GM23338 (cell line): ENCODE data around the gene SH3GLB1. TPM values are rescaled to one million over a fixed set of nuclear protein-coding genes. Genes with fewer than 3 reads are reported as not detected.

Experiments
- ATAC-seq: fragments of 200-7000 bp; cut with Tn5 transposase; 3 replicates; pipeline ENCODE4 v1.9.1; 2020
- DNase-seq: peaks from one replicate; pipeline ENCODE4 v3.0.0-alpha.2; 2015; ENCODE audit warnings: low spot score
- H2AFZ ChIP-seq: fragments of 200-600 bp; sonication (generic); 2 replicates; pipeline ENCODE4 v1.8.0; 2016; ENCODE audit warnings: antibody characterized with exemption, mild to moderate bottlenecking, moderate library complexity
- H3F3A ChIP-seq: fragments of 200-600 bp; sonication (generic); replicated peaks from 2 replicates; pipeline ENCODE4 v1.8.0; 2017; ENCODE audit warnings: antibody characterized with exemption, mixed run types, low read depth
- H3K27ac ChIP-seq: fragments of 200-600 bp; sonication (generic); 2 replicates; pipeline ENCODE4 v1.6.1; 2016; ENCODE audit warnings: low read depth
- H3K27me3 ChIP-seq: fragments of 200-600 bp; sonication (generic); 2 replicates; pipeline ENCODE4 v1.8.0; 2016; ENCODE audit warnings: mild to moderate bottlenecking, mixed run types, moderate library complexity; ENCODE audit not compliant: insufficient read depth
- H3K36me3 ChIP-seq: fragments of 200-600 bp; sonication (generic); 2 replicates; pipeline ENCODE4 v1.8.0; 2016; ENCODE audit warnings: mild to moderate bottlenecking; ENCODE audit not compliant: insufficient read depth
- H3K4me1 ChIP-seq: fragments of 200-600 bp; sonication (generic); 2 replicates; pipeline ENCODE4 v1.8.0; 2016; ENCODE audit warnings: mild to moderate bottlenecking, moderate library complexity; ENCODE audit not compliant: insufficient read depth
- H3K4me2 ChIP-seq: fragments of 200-600 bp; sonication (generic); 2 replicates; pipeline ENCODE4 v1.7.1; 2017; ENCODE audit warnings: mixed run types
- H3K4me3 ChIP-seq: fragments of 200-600 bp; sonication (generic); 2 replicates; pipeline ENCODE4 v1.6.1; 2016; ENCODE audit warnings: mixed run types
- H3K79me2 ChIP-seq: fragments of 200-600 bp; sonication (generic); replicated peaks from 2 replicates; pipeline ENCODE4 v1.8.0; 2017; ENCODE audit warnings: mild to moderate bottlenecking; ENCODE audit not compliant: insufficient read depth
- H3K9me2 ChIP-seq: fragments of 200-600 bp; sonication (generic); 2 replicates; pipeline ENCODE4 v1.8.0; 2017; ENCODE audit not compliant: insufficient read depth
- H4K20me1 ChIP-seq: fragments of 200-600 bp; sonication (generic); replicated peaks from 2 replicates; pipeline ENCODE4 v1.8.0; 2017; ENCODE audit warnings: mild to moderate bottlenecking; ENCODE audit not compliant: insufficient read depth
- H3K27ac Mint-ChIP-seq: 2 replicates; pipeline ENCODE4 v1.8.0; 2020; ENCODE audit warnings: inconsistent platforms, mild to moderate bottlenecking, moderate library complexity, mixed read lengths
- H3K27me3 Mint-ChIP-seq: 3 replicates; pipeline ENCODE4 v1.8.0; 2022; ENCODE audit warnings: low read depth, mild to moderate bottlenecking, moderate library complexity, mixed read lengths, inconsistent platforms; ENCODE audit not compliant: insufficient read depth, poor library complexity
- H3K36me3 Mint-ChIP-seq: 3 replicates; pipeline ENCODE4 v1.8.0; 2021; ENCODE audit warnings: low read depth, mild to moderate bottlenecking, inconsistent platforms, moderate library complexity, mixed read lengths
- H3K4me1 Mint-ChIP-seq: 3 replicates; pipeline ENCODE4 v1.8.0; 2020; ENCODE audit warnings: mild to moderate bottlenecking, inconsistent platforms, mixed read lengths
- H3K4me3 Mint-ChIP-seq: 3 replicates; pipeline ENCODE4 v1.8.0; 2021; ENCODE audit warnings: moderate library complexity, mild to moderate bottlenecking, inconsistent platforms, mixed read lengths
- H3K9me3 Mint-ChIP-seq: 3 replicates; pipeline ENCODE4 v1.8.0; 2020; ENCODE audit warnings: moderate library complexity, mild to moderate bottlenecking, inconsistent platforms, mixed read lengths
- CREB1 ChIP-seq: fragments of 250-450 bp; sonication (Bioruptor Pico); IDR thresholded peaks from 2 replicates; pipeline ENCODE4 v1.5.0; 2020; ENCODE audit warnings: low read depth, mild to moderate bottlenecking, moderate library complexity
- CTCF ChIP-seq, 2 experiments: fragments of 200-600 bp in 1 of 2; sonication (generic) in 1 of 2; conservative IDR thresholded peaks; 2 replicates each; pipeline versions ENCODE4 v1.5.1 to v1.6.1; 2016 to 2017; ENCODE audit warnings: antibody characterized with exemption in 2 of 2, low read depth in 2 of 2, mild to moderate bottlenecking in 2 of 2, moderate library complexity in 1 of 2
- ETS1 ChIP-seq: IDR thresholded peaks from 2 replicates; pipeline ENCODE4 v1.6.1; 2016; ENCODE audit warnings: antibody characterized with exemption
- EZH2 ChIP-seq: fragments of 200-600 bp; sonication (generic); IDR thresholded peaks from one replicate; pipeline ENCODE4 v1.8.0; 2017; ENCODE audit warnings: antibody characterized with exemption, mild to moderate bottlenecking, low read depth; ENCODE audit not compliant: unreplicated experiment
- EZH2phosphoT487 ChIP-seq: fragments of 200-600 bp; sonication (generic); IDR thresholded peaks from one replicate; pipeline ENCODE4 v1.8.1; 2018; ENCODE audit warnings: antibody characterized with exemption; ENCODE audit not compliant: unreplicated experiment
- JUNB ChIP-seq: IDR thresholded peaks from one replicate; pipeline ENCODE4 v1.6.1; 2016; ENCODE audit warnings: antibody characterized with exemption; ENCODE audit not compliant: unreplicated experiment
- NANOG ChIP-seq: IDR thresholded peaks from 2 replicates; pipeline ENCODE4 v1.6.1; 2016; ENCODE audit warnings: antibody characterized with exemption, borderline replicate concordance
- POLR2AphosphoS5 ChIP-seq: IDR thresholded peaks from 2 replicates; pipeline ENCODE4 v1.6.1; 2016; ENCODE audit warnings: antibody characterized with exemption, low read depth
- REST ChIP-seq: IDR thresholded peaks from one replicate; pipeline ENCODE4 v1.6.1; 2018; ENCODE audit warnings: antibody characterized with exemption; ENCODE audit not compliant: unreplicated experiment
- STAT1 ChIP-seq: IDR thresholded peaks from one replicate; pipeline ENCODE4 v1.6.1; 2016; ENCODE audit warnings: antibody characterized with exemption; ENCODE audit not compliant: unreplicated experiment
- ZNF114 ChIP-seq: fragments of 250-450 bp; sonication (Bioruptor Pico); IDR thresholded peaks from 2 replicates; pipeline ENCODE4 v1.5.0; 2020; ENCODE audit warnings: mild to moderate bottlenecking, moderate library complexity
- ZNF331 ChIP-seq: fragments of 250-450 bp; sonication (Bioruptor Pico); IDR thresholded peaks from 2 replicates; pipeline ENCODE4 v1.5.0; 2020; ENCODE audit warnings: low read depth, mild to moderate bottlenecking, moderate library complexity
- ZNF462 ChIP-seq: fragments of 250-450 bp; sonication (Bioruptor Pico); IDR thresholded peaks from 2 replicates; pipeline ENCODE4 v1.5.0; 2020; ENCODE audit warnings: mild to moderate bottlenecking, moderate library complexity
- polyA plus RNA-seq: library from polyadenylated mRNA; unstranded; fragments of >200 nt; fragmentation: Nextera tagmentation; extraction: Ambion mirVana; gene quantifications from 2 replicates; pipeline ENCODE4 v1.2.1, GENCODE V29; 2016
- total RNA-seq: library from RNA; depleted of rRNA; stranded (reverse); fragments of >200 nt; shearing (Covaris generic); gene quantifications from 2 replicates; pipeline ENCODE4 v1.2.3, GENCODE V29; 2014

Gene SH3GLB1
- total and polyA plus RNA-seq, 2 experiments from 2014 or later, result 21.4 to 29.4 TPM

GRCh38 chr1:86768554-86768953 is 64.2 kb downstream of the SH3GLB1 start:
- H3F3A ChIP-seq, result no peaks in the 10 kb centered on the region
- no peak overlapping the region for H3K4me2 ChIP-seq
- no peaks in the 10 kb centered on the region for H4K20me1 ChIP-seq
- TF ChIP-seq ZNF114 (CRISPR knock-in tag), result no peak
- TF ChIP-seq JUNB, result no peak
- no peak for TF ChIP-seq CTCF (conservative IDR thresholded peaks at IDR 0.05; ENCODE audit: low read depth in 2 of 2)
- no peak for TF ChIP-seq STAT1
- TF ChIP-seq REST, result no peak
- no peak for TF ChIP-seq NANOG
- TF ChIP-seq CREB1, result no peak
- TF ChIP-seq EZH2phosphoT487, result no peak
- no peak for TF ChIP-seq EZH2
- no peak for TF ChIP-seq POLR2AphosphoS5
- no peak for TF ChIP-seq ZNF462 (CRISPR knock-in tag)
- TF ChIP-seq ZNF331, result no peak
- TF ChIP-seq ETS1, result no peak
- no peak overlapping the region for H2AFZ ChIP-seq
- no peaks in the 10 kb centered on the region for H3K79me2 ChIP-seq
- no peak overlapping the region for H3K27ac ChIP-seq
- Mint-ChIP-seq H3K4me3 (no peak overlapping the region), H3K27ac (no peak overlapping the region), H3K4me1 (peaks cover 4% of the 10 kb centered on the region; the same call in 2 of the 3 replicates), H3K27me3 (peaks cover 1% of the 10 kb centered on the region), H3K9me3 (peaks cover 4% of the 10 kb centered on the region; the same call in 2 of the 3 replicates), H3K36me3 (no peaks in the 10 kb centered on the region; the same call in 2 of the 3 replicates)
- H3K9me2 ChIP-seq, result peaks cover 13% of the 10 kb centered on the region; the same call in 1 of the 2 replicates
- H3K4me3 ChIP-seq, result no peak overlapping the region
- no peaks in the 10 kb centered on the region for H3K27me3 ChIP-seq
- H3K4me1 ChIP-seq, result peaks cover under 1% of the 10 kb centered on the region; the same call in 1 of the 2 replicates
- DNase-seq (no peak), ATAC-seq (no peak)
- H3K36me3 ChIP-seq, result no peaks in the 10 kb centered on the region
